H1 (cell line): ENCODE results near the gene CDNF. TPM values are rescaled to one million over a fixed set of nuclear protein-coding genes. Genes with fewer than 3 reads are reported as not detected.

Experiments used
- CTCF ChIA-PET: fragments of 300-600 bp; sonication (Branson Sonifier 250); formaldehyde crosslinking; loops from one replicate; lab custom pipeline; 2021; ENCODE audit not compliant: partially characterized antibody; lab: Charles Lee
- POLR2A ChIA-PET: fragments of 300-600 bp; sonication (Branson Sonifier 250); formaldehyde crosslinking; loops from one replicate; lab custom pipeline; 2021; ENCODE audit warnings: inconsistent platforms; ENCODE audit not compliant: partially characterized antibody; lab: Charles Lee
- DNase-seq, 2 experiments: peaks; one replicate each; pipeline versions ENCODE4 v3.0.0 to v3.0.0-alpha.2; 2010 to 2022; ENCODE audit warnings: low spot score in 2 of 2, low read depth in 1 of 2, mixed read lengths in 1 of 2
- FAIRE-seq: peaks from 2 replicates; lab custom pipeline; 2011; peaks lifted over from hg19 to GRCh38; lab: Jason Lieb, UNC
- H2AFZ ChIP-seq: 2 replicates; pipeline ENCODE4 v1.8.1; 2012; ENCODE audit warnings: low read length, inconsistent platforms
- H2AK5ac ChIP-seq: 2 replicates; pipeline ENCODE4 v1.6.1; 2013; ENCODE audit warnings: low read depth, low read length
- H2BK120ac ChIP-seq: replicated peaks from 2 replicates; pipeline ENCODE3; 2013; ENCODE audit warnings: low read depth, low read length, inconsistent platforms
- H2BK12ac ChIP-seq: 2 replicates; pipeline ENCODE4 v1.6.1; 2013; ENCODE audit warnings: low read depth, low read length
- H2BK15ac ChIP-seq: 2 replicates; pipeline ENCODE4 v1.6.1; 2013; ENCODE audit warnings: low read length
- H2BK20ac ChIP-seq: 2 replicates; pipeline ENCODE4 v1.6.1; 2013; ENCODE audit warnings: low read length
- H2BK5ac ChIP-seq: 2 replicates; pipeline ENCODE4 v1.6.1; 2013; ENCODE audit warnings: low read depth, low read length
- H3K14ac ChIP-seq: 2 replicates; pipeline ENCODE4 v1.6.1; 2013; ENCODE audit warnings: inconsistent platforms; ENCODE audit not compliant: insufficient read length
- H3K18ac ChIP-seq: 2 replicates; pipeline ENCODE4 v1.6.1; 2013; ENCODE audit warnings: low read length; ENCODE audit errors: extremely low read depth
- H3K23ac ChIP-seq: 2 replicates; pipeline ENCODE4 v1.6.1; 2013; ENCODE audit warnings: inconsistent platforms; ENCODE audit not compliant: insufficient read length
- H3K23me2 ChIP-seq: 2 replicates; pipeline ENCODE4 v1.6.1; 2013; ENCODE audit warnings: low read depth, low read length
- H3K27ac ChIP-seq: 2 replicates; pipeline ENCODE4 v1.6.1; 2011; ENCODE audit warnings: low read depth, low read length, inconsistent platforms
- H3K27me3 ChIP-seq, 4 experiments: replicated peaks in 1 of 4; 1 replicate in 1 of 4; 2 replicates in 3 of 4; pipeline versions ENCODE4 v1.6.1 to v1.8.1; 2011 to 2013; ENCODE audit warnings: low read length in 3 of 4, mild to moderate bottlenecking in 3 of 4, inconsistent platforms in 2 of 4, mixed read lengths in 2 of 4, moderate library complexity in 1 of 4; ENCODE audit not compliant: control insufficient read depth in 3 of 4, insufficient read depth in 3 of 4; ENCODE audit errors: extremely low read depth in 1 of 4
- H3K36me3 ChIP-seq, 4 experiments: 2 replicates each; pipeline versions ENCODE4 v1.6.1 to v1.8.1; 2011 to 2013; ENCODE audit warnings: mild to moderate bottlenecking in 4 of 4, low read length in 3 of 4, moderate library complexity in 2 of 4, control low read depth in 1 of 4, inconsistent platforms in 1 of 4; ENCODE audit not compliant: insufficient read depth in 4 of 4, control insufficient read depth in 2 of 4
- H3K4ac ChIP-seq: replicated peaks from 2 replicates; pipeline ENCODE3; 2013; ENCODE audit warnings: low read length, low read depth, mixed read lengths, inconsistent platforms; ENCODE audit not compliant: insufficient read length
- H3K4me1 ChIP-seq, 4 experiments: replicated peaks in 1 of 4; 1 replicate in 1 of 4; 2 replicates in 3 of 4; pipeline versions ENCODE4 v1.6.1 to v1.8.1; 2011 to 2013; ENCODE audit warnings: low read length in 3 of 4, inconsistent platforms in 2 of 4, mixed read lengths in 1 of 4; ENCODE audit not compliant: insufficient read depth in 4 of 4, control insufficient read depth in 3 of 4
- H3K4me2 ChIP-seq, 2 experiments: 2 replicates each; pipeline versions ENCODE4 v1.6.1 to v1.8.1; 2011 to 2013; ENCODE audit warnings: low read depth in 2 of 2, low read length in 2 of 2, control low read depth in 1 of 2, inconsistent platforms in 1 of 2, mild to moderate bottlenecking in 1 of 2; ENCODE audit not compliant: insufficient read depth in 1 of 2
- H3K4me3 ChIP-seq, 4 experiments: fragments of 200-600, 300-600 bp in 1 of 4; sonication (generic), shearing (Covaris generic), sonication (Bioruptor Twin) in 1 of 4; 2 replicates each; pipeline versions ENCODE4 v1.5.1 to v1.8.1; 2011 to 2016; ENCODE audit warnings: low read length in 4 of 4, low read depth in 3 of 4, control low read depth in 2 of 4, inconsistent platforms in 2 of 4, mild to moderate bottlenecking in 2 of 4, mixed read lengths in 1 of 4, moderate library complexity in 1 of 4; ENCODE audit not compliant: insufficient read depth in 2 of 4; ENCODE audit errors: extremely low read depth in 1 of 4
- H3K56ac ChIP-seq: replicated peaks from 2 replicates; pipeline ENCODE3; 2013; ENCODE audit warnings: low read depth, mild to moderate bottlenecking, mixed read lengths, low read length, inconsistent platforms; ENCODE audit not compliant: insufficient read length
- H3K79me1 ChIP-seq: 2 replicates; pipeline ENCODE4 v1.6.1; 2013; ENCODE audit warnings: low read depth, low read length, control low read depth
- H3K79me2 ChIP-seq, 2 experiments: 2 replicates each; pipeline versions ENCODE4 v1.6.1 to v1.8.1; 2012 to 2013; ENCODE audit warnings: low read length in 2 of 2, mild to moderate bottlenecking in 2 of 2, inconsistent platforms in 1 of 2; ENCODE audit not compliant: insufficient read depth in 2 of 2, control insufficient read depth in 1 of 2
- H3K9ac ChIP-seq, 4 experiments: replicated peaks in 1 of 4; 1 replicate in 1 of 4; 2 replicates in 3 of 4; pipeline versions ENCODE4 v1.6.1 to v1.8.1; 2011 to 2013; ENCODE audit warnings: low read depth in 3 of 4, low read length in 3 of 4, control low read depth in 2 of 4, mild to moderate bottlenecking in 2 of 4, moderate library complexity in 2 of 4, inconsistent platforms in 1 of 4; ENCODE audit errors: extremely low read depth in 1 of 4
- H3K9me3 ChIP-seq, 2 experiments: 2 replicates each; pipeline versions ENCODE4 v1.6.1 to v1.8.1; 2012 to 2013; ENCODE audit warnings: mild to moderate bottlenecking in 2 of 2, moderate library complexity in 2 of 2, control low read depth in 1 of 2, inconsistent platforms in 1 of 2, low read depth in 1 of 2, low read length in 1 of 2, mixed read lengths in 1 of 2; ENCODE audit not compliant: insufficient read depth in 2 of 2
- H4K20me1 ChIP-seq, 2 experiments: replicated peaks in 1 of 2; 2 replicates each; pipeline versions ENCODE3 to v1.8.1; 2011 to 2013; ENCODE audit warnings: inconsistent platforms in 2 of 2, low read length in 2 of 2, mild to moderate bottlenecking in 1 of 2; ENCODE audit not compliant: insufficient read depth in 2 of 2, control insufficient read depth in 1 of 2
- H4K5ac ChIP-seq: 2 replicates; pipeline ENCODE4 v1.6.1; 2013; ENCODE audit warnings: low read length, low read depth, mixed read lengths, inconsistent platforms; ENCODE audit not compliant: insufficient read length
- H4K8ac ChIP-seq: 2 replicates; pipeline ENCODE4 v1.8.0; 2013; ENCODE audit warnings: mild to moderate bottlenecking, moderate library complexity, low read length, inconsistent platforms; ENCODE audit not compliant: insufficient read depth; ENCODE audit errors: extremely low read depth
- H4K91ac ChIP-seq: replicated peaks from 2 replicates; pipeline ENCODE3; 2013; ENCODE audit warnings: low read length, mixed read lengths, inconsistent platforms; ENCODE audit not compliant: insufficient read length
- ASH2L ChIP-seq: fragments of 200-600, 300-600 bp; sonication (generic); IDR thresholded peaks from one replicate; pipeline ENCODE4 v1.7.1; 2017; ENCODE audit warnings: low read length
- ATF2 ChIP-seq: IDR thresholded peaks from 2 replicates; pipeline ENCODE4 v1.6.1; 2012; ENCODE audit warnings: low read length, inconsistent platforms
- CHD1 ChIP-seq: IDR thresholded peaks from 2 replicates; pipeline ENCODE4 v1.6.1; 2012; ENCODE audit warnings: low read depth, low read length, improper control_type of control experiment
- CREB1 ChIP-seq: IDR thresholded peaks from 2 replicates; pipeline ENCODE4 v1.6.1; 2012; ENCODE audit warnings: inconsistent platforms
- CTBP2 ChIP-seq: IDR thresholded peaks from 2 replicates; pipeline ENCODE4 v1.7.0; 2011; ENCODE audit warnings: borderline replicate concordance, mild to moderate bottlenecking, moderate library complexity, mixed read lengths, low read length; ENCODE audit not compliant: insufficient read depth, insufficient read length
- EZH2 ChIP-seq: fragments of 200-600 bp; sonication (generic); IDR thresholded peaks from 2 replicates; pipeline ENCODE4 v1.7.1; 2012; ENCODE audit warnings: low read depth, mild to moderate bottlenecking, moderate library complexity, low read length, inconsistent platforms; ENCODE audit not compliant: severe bottlenecking
- HDAC6 ChIP-seq: IDR thresholded peaks from one replicate; pipeline ENCODE4 v1.7.1; 2012; ENCODE audit warnings: low read depth, mild to moderate bottlenecking, inconsistent platforms, low read length, moderate library complexity
- JUND ChIP-seq: IDR thresholded peaks from 2 replicates; pipeline ENCODE4 v1.6.1; 2011; ENCODE audit warnings: mild to moderate bottlenecking, improper control_type of control experiment, low read length
- NANOG ChIP-seq: IDR thresholded peaks from 2 replicates; pipeline ENCODE4 v1.6.1; 2011; ENCODE audit warnings: low read length, low read depth, mild to moderate bottlenecking, inconsistent platforms; ENCODE audit not compliant: insufficient read depth, poor library complexity, severe bottlenecking
- PHF8 ChIP-seq: fragments of 200-600 bp; sonication (generic); conservative IDR thresholded peaks from 2 replicates; pipeline ENCODE4 v1.7.1; 2012; ENCODE audit warnings: low read depth, mild to moderate bottlenecking, inconsistent platforms, low read length, moderate library complexity
- POU5F1 ChIP-seq: IDR thresholded peaks from 2 replicates; pipeline ENCODE4 v1.6.1; 2011; ENCODE audit warnings: low read depth, mild to moderate bottlenecking, low read length, moderate library complexity
- SIRT6 ChIP-seq: IDR thresholded peaks from one replicate; pipeline ENCODE4 v1.7.1; 2012; ENCODE audit warnings: low read length, inconsistent platforms
- WGBS, 2 experiments: shearing (Covaris generic) in 1 of 2; methylation state at CpG; one replicate each; pipeline versions ENCODE4 v1.1.6 to v1.1.7; 2013 to 2015; ENCODE audit warnings: low lambda C conversion rate in 2 of 2, mixed read lengths in 2 of 2, inconsistent platforms in 1 of 2, low coverage in 1 of 2, missing lambda C conversion rate in 1 of 2; ENCODE audit not compliant: insufficient replicate concordance in 2 of 2, insufficient coverage in 1 of 2, insufficient read length in 1 of 2; ENCODE audit errors: extremely low coverage in 1 of 2, missing lambda C conversion rate in 1 of 2; 5-methylcytosine and 5-hydroxymethylcytosine counted together
- polyA plus RNA-seq, 7 experiments: library from polyadenylated mRNA; depleted of rRNA in 3 of 7; stranded (reverse) in 5 of 7; unstranded in 2 of 7; fragments of >200 nt in 5 of 7; fragments of 200-250 nt in 2 of 7; gene quantifications; 1 replicate in 5 of 7; 2 replicates in 1 of 7; 4 replicates in 1 of 7; pipeline versions ENCODE4 v1.2.1 to v1.2.3, GENCODE V29; 2011 to 2013; ENCODE audit warnings: missing spikeins in 2 of 7, mixed read lengths in 2 of 7
- total RNA-seq: library from RNA; stranded (reverse); fragmentation: NEBNext Ultra II Directional; extraction: Animal tissue kit (Norgen Biotek cat#: 25700); gene quantifications from 2 replicates; pipeline ENCODE4 v1.2.1, GENCODE V29; 2021

Gene CDNF
- total and polyA plus RNA-seq, 2 of the 8 experiments (the other 6 are each of a cell fraction or from before 2014, with no cell fraction given) = 0.32 to 0.67 TPM

GRCh38 chr10:14826076-14826829 lies 11.6 kb downstream of the CDNF start:
- ChIA-PET CTCF (interaction anchor here (1.4 to 1.6 kb wide), 3 partner anchors 10 to 327 kb away, joined by 4 to 5 read pairs (median 4); partner anchors contain the start of gene CDNF), POLR2A (no interaction called here)
- no peak overlapping the region for H2AFZ ChIP-seq
- H2BK15ac ChIP-seq = no peak overlapping the region
- no peaks in the 10 kb centered on the region for H3K9me3 ChIP-seq
- H4K91ac ChIP-seq = no peak overlapping the region
- DNase-seq (no peak), FAIRE-seq (no peak)
- no peak overlapping the region for H3K4me3 ChIP-seq
- no peaks in the 10 kb centered on the region; a peak in 2 of 7 replicates for H3K4me1 ChIP-seq
- H3K27ac ChIP-seq = no peak overlapping the region
- H3K4ac ChIP-seq = no peak overlapping the region
- H3K23me2 ChIP-seq = no peaks in the 10 kb centered on the region
- no peak overlapping the region for H2BK120ac ChIP-seq
- H3K79me1 ChIP-seq = no peaks in the 10 kb centered on the region
- no peak overlapping the region for H3K18ac ChIP-seq
- no peak overlapping the region for H4K8ac ChIP-seq
- H3K36me3 ChIP-seq = no peaks in the 10 kb centered on the region
- H2BK12ac ChIP-seq = no peak overlapping the region
- no peak overlapping the region for H2BK20ac ChIP-seq
- H3K4me2 ChIP-seq = no peak overlapping the region
- no peak overlapping the region for H3K23ac ChIP-seq
- H2AK5ac ChIP-seq = no peak overlapping the region
- H3K56ac ChIP-seq = no peak overlapping the region
- no peaks in the 10 kb centered on the region for H3K79me2 ChIP-seq
- no peak overlapping the region for H3K9ac ChIP-seq
- no peak overlapping the region for H4K5ac ChIP-seq
- WGBS, 2 experiments = 93% methylated on average over 1 of the region's 1 CpG; no CpG with 5 or more reads in 1 of the 2 experiments
- H4K20me1 ChIP-seq = no peaks in the 10 kb centered on the region
- no peak overlapping the region for H2BK5ac ChIP-seq
- no peak overlapping the region for H3K14ac ChIP-seq
- no peaks in the 10 kb centered on the region for H3K27me3 ChIP-seq
- TF ChIP-seq ASH2L = no peak
- TF ChIP-seq EZH2 = no peak
- TF ChIP-seq CHD1 = no peak
- no peak for TF ChIP-seq HDAC6
- TF ChIP-seq PHF8 = no peak
- no peak for TF ChIP-seq POU5F1
- TF ChIP-seq CTBP2 = no peak
- no peak for TF ChIP-seq JUND
- TF ChIP-seq CREB1 = no peak
- TF ChIP-seq ATF2 = no peak
- no peak for TF ChIP-seq NANOG
- no peak for TF ChIP-seq SIRT6
